ENCODE results near the gene MME.

The MME gene

GRCh38 chr3:155192957-155193746, 113.0 kb downstream of the MME start:
- Histone ChIP-seq H3K4me1 (ENCODE audit: control insufficient read depth, insufficient read depth, low read length, poor library complexity, severe bottlenecking) (no peaks in the 10 kb centered on the region), H3K4me3 (ENCODE audit: extremely low read depth, insufficient read depth, low read length, poor library complexity, severe bottlenecking) (no peak overlapping the region), H3K9me3 (ENCODE audit: control insufficient read depth, low read length) (no peaks in the 10 kb centered on the region), H3K27ac (ENCODE audit: low read depth, low read length, severe bottlenecking) (no peak overlapping the region), H3K36me3 (ENCODE audit: control insufficient read depth, insufficient read depth, low read length) (no peaks in the 10 kb centered on the region)
- 86 to 100% methylated on average over 1 of the region's 2 CpGs for WGBS, 2 experiments (ENCODE audit: insufficient coverage in 2 of 2)

- no peaks in the 10 kb centered on the region for H3K9me3 ChIP-seq (ENCODE audit: control insufficient read depth, low read length)
- no peak overlapping the region for H3K4me3 ChIP-seq (ENCODE audit: extremely low read depth, insufficient read depth, low read length, poor library complexity, severe bottlenecking)
- H3K36me3 ChIP-seq (ENCODE audit: control insufficient read depth, insufficient read depth, low read length) = no peaks in the 10 kb centered on the region
- no peaks in the 10 kb centered on the region for H3K4me1 ChIP-seq (ENCODE audit: control insufficient read depth, insufficient read depth, low read length, poor library complexity, severe bottlenecking)
- no peak overlapping the region for H3K27ac ChIP-seq (ENCODE audit: low read depth, low read length, severe bottlenecking)
- 100% methylated on average over 1 of the region's 2 CpGs; no CpG with 5 or more reads in 1 of the 2 experiments for WGBS, 2 experiments (ENCODE audit: insufficient coverage in 2 of 2)
These were observed 113.7 kb downstream of the MME start for GRCh38 chr3:155193868-155194267.

GRCh38 chr3:155194973-155195957, 115.1 kb downstream of the MME start:
- Histone ChIP-seq H3K4me1 (ENCODE audit: control insufficient read depth, insufficient read depth, low read length, poor library complexity, severe bottlenecking) (no peaks in the 10 kb centered on the region), H3K36me3 (ENCODE audit: control insufficient read depth, insufficient read depth, low read length) (no peaks in the 10 kb centered on the region), H3K27ac (ENCODE audit: low read depth, low read length, severe bottlenecking) (no peak overlapping the region), H3K4me3 (ENCODE audit: extremely low read depth, insufficient read depth, low read length, poor library complexity, severe bottlenecking) (no peak overlapping the region), H3K9me3 (ENCODE audit: control insufficient read depth, low read length) (no peaks in the 10 kb centered on the region)
- 89 to 98% methylated on average over 1 to 4 of the region's 8 CpGs for WGBS, 2 experiments (ENCODE audit: insufficient coverage in 2 of 2)

- 90 to 92% methylated on average over 3 to 4 of the region's 5 CpGs for WGBS, 2 experiments (ENCODE audit: insufficient coverage in 2 of 2)
- Histone ChIP-seq H3K4me3 (ENCODE audit: extremely low read depth, insufficient read depth, low read length, poor library complexity, severe bottlenecking) (no peak overlapping the region), H3K36me3 (ENCODE audit: control insufficient read depth, insufficient read depth, low read length) (no peaks in the 10 kb centered on the region), H3K9me3 (ENCODE audit: control insufficient read depth, low read length) (no peaks in the 10 kb centered on the region), H3K4me1 (ENCODE audit: control insufficient read depth, insufficient read depth, low read length, poor library complexity, severe bottlenecking) (no peaks in the 10 kb centered on the region), H3K27ac (ENCODE audit: low read depth, low read length, severe bottlenecking) (no peak overlapping the region)
These were observed 116.3 kb downstream of the MME start for GRCh38 chr3:155196131-155197021.

- no peak overlapping the region for H3K4me3 ChIP-seq (ENCODE audit: extremely low read depth, insufficient read depth, low read length, poor library complexity, severe bottlenecking)
- no peaks in the 10 kb centered on the region for H3K36me3 ChIP-seq (ENCODE audit: control insufficient read depth, insufficient read depth, low read length)
- WGBS, 2 experiments (ENCODE audit: insufficient coverage in 2 of 2) = 100% methylated on average over 1 of the region's 2 CpGs; no CpG with 5 or more reads in 1 of the 2 experiments
- no peak overlapping the region for H3K27ac ChIP-seq (ENCODE audit: low read depth, low read length, severe bottlenecking)
- H3K9me3 ChIP-seq (ENCODE audit: control insufficient read depth, low read length) = no peaks in the 10 kb centered on the region
- H3K4me1 ChIP-seq (ENCODE audit: control insufficient read depth, insufficient read depth, low read length, poor library complexity, severe bottlenecking) = no peaks in the 10 kb centered on the region
These were observed 117.7 kb downstream of the MME start for GRCh38 chr3:155197786-155198185.

GRCh38 chr3:155202626-155203025, 122.5 kb downstream of the MME start:
- Histone ChIP-seq H3K4me1 (ENCODE audit: control insufficient read depth, insufficient read depth, low read length, poor library complexity, severe bottlenecking) (no peaks in the 10 kb centered on the region), H3K4me3 (ENCODE audit: extremely low read depth, insufficient read depth, low read length, poor library complexity, severe bottlenecking) (no peak overlapping the region), H3K27ac (ENCODE audit: low read depth, low read length, severe bottlenecking) (no peak overlapping the region), H3K9me3 (ENCODE audit: control insufficient read depth, low read length) (no peaks in the 10 kb centered on the region), H3K36me3 (ENCODE audit: control insufficient read depth, insufficient read depth, low read length) (no peaks in the 10 kb centered on the region)
- 91% methylated on average over 4 of the region's 4 CpGs for WGBS, 2 experiments (ENCODE audit: insufficient coverage in 2 of 2)

GRCh38 chr3:155204851-155205250, 124.7 kb downstream of the MME start:
- H3K9me3 ChIP-seq (ENCODE audit: control insufficient read depth, low read length) = no peaks in the 10 kb centered on the region
- no peak overlapping the region for H3K27ac ChIP-seq (ENCODE audit: low read depth, low read length, severe bottlenecking)
- no peak overlapping the region for H3K4me3 ChIP-seq (ENCODE audit: extremely low read depth, insufficient read depth, low read length, poor library complexity, severe bottlenecking)
- H3K4me1 ChIP-seq (ENCODE audit: control insufficient read depth, insufficient read depth, low read length, poor library complexity, severe bottlenecking) = no peaks in the 10 kb centered on the region
- H3K36me3 ChIP-seq (ENCODE audit: control insufficient read depth, insufficient read depth, low read length) = no peaks in the 10 kb centered on the region

- H3K4me1 ChIP-seq (ENCODE audit: control insufficient read depth, insufficient read depth, low read length, poor library complexity, severe bottlenecking) = no peaks in the 10 kb centered on the region
- H3K4me3 ChIP-seq (ENCODE audit: extremely low read depth, insufficient read depth, low read length, poor library complexity, severe bottlenecking) = no peak overlapping the region
- no peaks in the 10 kb centered on the region for H3K9me3 ChIP-seq (ENCODE audit: control insufficient read depth, low read length)
- WGBS, 2 experiments (ENCODE audit: insufficient coverage in 2 of 2) = 100% methylated on average over 2 to 3 of the region's 4 CpGs
- H3K36me3 ChIP-seq (ENCODE audit: control insufficient read depth, insufficient read depth, low read length) = no peaks in the 10 kb centered on the region
- H3K27ac ChIP-seq (ENCODE audit: low read depth, low read length, severe bottlenecking) = no peak overlapping the region
These were observed 128.2 kb downstream of the MME start for GRCh38 chr3:155208183-155208800.

GRCh38 chr3:155210736-155211135, 130.6 kb downstream of the MME start:
- H3K4me1 ChIP-seq (ENCODE audit: control insufficient read depth, insufficient read depth, low read length, poor library complexity, severe bottlenecking) = no peaks in the 10 kb centered on the region
- no peak overlapping the region for H3K4me3 ChIP-seq (ENCODE audit: extremely low read depth, insufficient read depth, low read length, poor library complexity, severe bottlenecking)
- WGBS, 2 experiments (ENCODE audit: insufficient coverage in 2 of 2) = 100% methylated on average over 1 of the region's 2 CpGs; no CpG with 5 or more reads in 1 of the 2 experiments

GRCh38 chr3:155211266-155211665, 131.1 kb downstream of the MME start:
- H3K4me1 ChIP-seq (ENCODE audit: control insufficient read depth, insufficient read depth, low read length, poor library complexity, severe bottlenecking) = no peaks in the 10 kb centered on the region
- no peak overlapping the region for H3K4me3 ChIP-seq (ENCODE audit: extremely low read depth, insufficient read depth, low read length, poor library complexity, severe bottlenecking)
- H3K27ac ChIP-seq (ENCODE audit: low read depth, low read length, severe bottlenecking) = no peak overlapping the region
- no CpG with 5 or more reads among the region's 2 CpGs for WGBS, 2 experiments (ENCODE audit: insufficient coverage in 2 of 2)
- no peaks in the 10 kb centered on the region for H3K9me3 ChIP-seq (ENCODE audit: control insufficient read depth, low read length)
- H3K36me3 ChIP-seq (ENCODE audit: control insufficient read depth, insufficient read depth, low read length) = no peaks in the 10 kb centered on the region

More at GRCh38 chr3:155210736-155211135, 130.6 kb downstream of the MME start:
- Histone ChIP-seq H3K9me3 (ENCODE audit: control insufficient read depth, low read length) (no peaks in the 10 kb centered on the region), H3K27ac (ENCODE audit: low read depth, low read length, severe bottlenecking) (no peak overlapping the region), H3K36me3 (ENCODE audit: control insufficient read depth, insufficient read depth, low read length) (no peaks in the 10 kb centered on the region)

Data from mesodermal cell (in vitro differentiated cells).